NCI-H2227 (cell line): ENCODE data around the gene ERFL.
"Not testable (repeated sequence)": the region's sequence is repeated elsewhere in the genome, so short reads cannot be mapped to it uniquely, and the experiment has no call there.

ENCODE experiments used
- DNase-seq: peaks from one replicate; lab custom pipeline; 2025; ENCODE audit not compliant: unreplicated experiment; lab: John Stamatoyannopoulos, UW

The ERFL gene

DNA sequence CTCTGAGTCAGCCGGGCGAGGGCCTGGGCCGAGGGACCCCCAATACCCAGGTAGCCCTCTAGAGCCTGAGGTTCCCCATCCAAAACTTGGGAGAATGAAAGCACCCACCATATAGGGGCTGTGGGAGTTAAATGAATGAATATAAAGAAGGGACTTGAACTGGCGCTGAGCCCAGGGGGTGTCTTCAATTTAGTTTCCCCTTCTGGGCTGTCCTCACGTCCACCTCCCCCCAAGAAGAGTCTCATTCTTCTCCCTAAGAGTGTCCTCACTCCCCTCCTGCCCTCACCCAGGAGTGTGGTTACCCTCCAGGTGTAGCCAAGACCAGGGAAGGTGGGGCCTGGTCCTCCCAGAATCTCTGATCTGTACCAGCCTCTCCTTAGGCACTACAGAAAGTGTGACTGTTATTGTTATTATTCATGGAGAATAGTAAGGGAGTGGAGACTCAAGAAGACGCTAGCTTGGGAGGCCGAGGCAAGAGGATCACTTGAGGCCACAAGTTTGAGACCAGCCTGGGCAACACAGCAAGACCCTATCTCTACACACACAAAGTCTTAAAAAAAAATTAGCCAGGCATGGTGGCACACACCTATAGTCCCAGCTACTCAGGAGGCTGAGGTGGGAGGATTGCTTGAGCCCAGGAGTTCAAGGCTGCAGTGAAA is 48.5 kb downstream of the ERFL start:
- no peak for DNase-seq

DNA sequence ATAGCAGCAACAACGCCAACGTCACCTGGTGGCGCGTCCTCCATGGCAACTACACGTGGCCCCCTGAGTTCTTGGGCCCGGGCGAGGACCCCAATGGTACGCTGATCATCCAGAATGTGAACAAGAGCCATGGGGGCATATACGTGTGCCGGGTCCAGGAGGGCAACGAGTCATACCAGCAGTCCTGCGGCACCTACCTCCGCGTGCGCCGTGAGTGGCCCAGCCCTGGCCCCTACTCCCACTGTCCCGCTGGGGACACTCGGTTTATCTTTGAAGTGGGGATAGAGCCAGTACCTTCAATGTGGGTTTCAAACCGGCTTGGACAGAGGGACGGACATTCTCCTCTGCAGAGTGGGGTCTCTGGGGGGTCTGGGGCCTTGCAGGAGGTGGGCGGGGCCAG is 49.2 kb downstream of the ERFL start:
- no peak for DNase-seq

- DNase-seq: no peak
Measured at GRCh38 chr19:41877916-41878905, 50.0 kb downstream of the ERFL start.

DNA sequence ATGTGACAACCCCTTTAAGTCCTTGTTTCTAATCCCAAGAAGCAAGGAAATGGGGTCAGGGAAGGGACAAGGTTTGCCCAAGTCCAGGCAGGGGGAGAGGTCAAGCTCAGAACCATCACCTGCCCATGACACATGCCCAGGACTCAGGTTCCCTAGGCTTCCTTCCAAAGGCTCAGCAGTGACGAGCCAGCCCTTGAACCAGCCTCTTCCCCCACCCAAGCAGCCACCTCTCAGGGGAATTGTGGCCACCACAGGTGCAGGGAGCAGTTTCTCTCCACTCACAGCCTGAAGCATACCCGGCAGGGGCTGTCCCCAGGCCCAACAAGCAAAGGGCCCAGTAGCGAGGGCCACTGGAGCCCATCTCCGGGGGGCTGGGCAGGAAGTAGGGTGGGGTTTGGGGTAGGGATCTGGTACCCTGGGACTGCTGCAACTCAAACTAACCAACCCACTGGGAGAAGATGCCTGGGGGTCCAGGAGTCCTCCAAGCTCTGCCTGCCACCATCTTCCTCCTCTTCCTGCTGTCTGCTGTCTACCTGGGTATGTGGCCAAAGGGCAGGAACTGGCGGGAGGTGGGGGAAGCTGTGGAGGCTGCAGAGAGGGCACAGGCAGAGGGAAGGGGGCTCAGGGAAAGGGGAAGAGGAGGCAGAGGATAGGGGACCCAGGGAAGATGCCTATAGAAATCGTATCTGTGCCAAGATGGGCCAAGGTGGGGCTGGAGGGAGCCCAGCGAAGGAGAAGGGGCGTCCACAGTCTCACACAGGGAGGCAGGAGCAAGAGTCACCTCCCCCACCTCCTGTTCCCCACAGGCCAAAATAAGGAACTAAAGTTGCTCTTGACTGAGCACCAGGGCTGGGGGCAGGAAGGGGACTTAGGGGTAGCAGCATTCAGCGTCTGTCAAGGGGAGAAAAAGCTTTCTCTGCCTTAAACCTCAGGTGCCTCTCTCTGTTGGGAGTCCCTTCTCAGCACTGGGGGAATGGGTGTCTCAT is 51.1 kb downstream of the ERFL start, which contains the start of gene CD79A:
Gene CD79A, plus strand, starts transcription at position 433 of the 986 bp plus-strand sequence. Its CDS starts 26 bp downstream, at position 459.
- DNase-seq: no peak

- not testable (repeated sequence) for DNase-seq
Measured at GRCh38 chr19:41875973-41876372, 52.3 kb downstream of the ERFL start.

DNA sequence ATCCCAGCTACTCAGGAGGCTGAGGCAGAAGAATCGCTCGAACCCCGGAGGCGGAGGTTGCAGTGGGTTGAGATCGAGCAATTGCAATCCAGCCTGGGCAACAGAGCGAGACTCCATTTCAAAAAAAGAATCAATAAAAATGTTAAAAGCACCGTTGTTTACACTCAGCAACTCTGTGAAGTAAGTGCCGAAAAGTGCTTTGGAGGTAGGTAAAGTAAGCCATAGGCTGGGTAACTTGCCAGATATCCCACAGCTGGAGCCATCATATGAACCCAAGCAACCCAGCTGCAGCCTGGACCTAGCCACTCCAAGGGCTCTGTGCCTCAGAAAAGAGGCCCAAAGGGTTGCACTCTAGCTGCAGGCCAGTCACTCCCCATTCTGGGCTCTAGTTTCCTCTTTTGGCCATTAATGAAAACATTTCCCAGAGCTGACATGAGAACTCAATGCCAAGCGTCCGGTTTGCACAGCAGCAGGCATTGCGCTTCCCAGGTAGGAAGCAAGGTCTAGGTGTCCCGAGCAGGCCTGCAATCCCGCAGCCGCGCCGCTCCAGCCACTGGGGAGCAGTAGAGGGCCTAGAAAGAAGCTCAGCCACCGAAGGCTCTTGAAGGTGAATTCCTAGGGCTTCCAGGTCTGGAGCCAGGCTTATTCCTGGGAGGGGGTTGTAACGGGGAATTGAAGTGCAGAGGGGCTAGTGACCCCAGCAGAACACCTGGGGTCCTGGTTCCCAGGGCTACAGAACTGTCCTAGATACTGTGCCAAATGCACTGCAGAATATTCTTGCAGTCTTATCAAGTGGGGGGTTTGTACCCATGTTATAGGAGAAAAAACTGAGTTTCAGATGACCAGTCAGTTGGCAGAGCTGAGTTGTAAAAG is 55.2 kb downstream of the ERFL start:
- peak; percentile 91 for DNase-seq

DNA sequence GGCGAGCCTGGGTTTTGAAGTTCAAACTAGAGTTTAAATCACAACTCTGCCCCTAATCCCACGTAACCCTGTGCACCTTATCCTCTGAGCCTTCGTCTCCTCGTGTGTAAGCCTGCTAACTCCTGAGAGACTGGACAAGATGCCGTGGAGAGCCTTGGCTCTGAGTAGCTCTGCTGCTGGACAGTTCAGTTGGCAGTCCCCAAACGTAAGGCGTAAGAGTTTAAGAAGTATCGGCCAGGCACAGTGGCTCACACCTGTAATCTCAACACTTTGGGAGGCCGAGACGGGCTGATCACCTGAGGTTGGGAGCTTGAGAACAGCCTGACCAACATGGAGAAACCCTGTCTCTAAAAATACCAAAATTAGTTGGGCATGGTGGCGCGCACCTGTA is 55.9 kb downstream of the ERFL start:
- DNase-seq: no peak

- no peak for DNase-seq
Measured at GRCh38 chr19:41871573-41872383, 56.5 kb downstream of the ERFL start.

DNA sequence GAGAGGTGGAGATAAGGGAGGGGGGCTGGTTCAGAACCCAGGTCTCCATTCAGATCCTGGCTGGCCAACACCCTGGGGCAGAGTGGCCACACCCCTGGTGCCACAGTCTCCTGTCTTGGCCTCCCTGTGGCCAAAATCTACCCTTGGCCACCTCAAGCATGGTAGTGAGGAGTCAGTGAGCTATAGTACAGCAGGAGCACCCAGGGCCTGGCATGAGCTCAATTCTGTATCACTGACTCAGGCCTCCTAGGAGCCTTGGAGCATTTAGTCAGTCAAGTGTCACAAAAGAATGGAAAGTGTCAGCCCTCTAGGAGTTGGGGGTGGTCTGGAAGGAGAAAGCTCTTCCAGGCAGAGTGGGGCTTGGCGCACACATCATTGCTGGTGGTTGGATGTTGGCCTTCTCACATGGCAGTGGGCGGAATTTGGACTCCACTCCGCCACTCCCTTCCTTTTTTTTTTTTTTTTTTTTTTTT is 57.8 kb downstream of the ERFL start:
- peak; percentile 45 for DNase-seq

DNA sequence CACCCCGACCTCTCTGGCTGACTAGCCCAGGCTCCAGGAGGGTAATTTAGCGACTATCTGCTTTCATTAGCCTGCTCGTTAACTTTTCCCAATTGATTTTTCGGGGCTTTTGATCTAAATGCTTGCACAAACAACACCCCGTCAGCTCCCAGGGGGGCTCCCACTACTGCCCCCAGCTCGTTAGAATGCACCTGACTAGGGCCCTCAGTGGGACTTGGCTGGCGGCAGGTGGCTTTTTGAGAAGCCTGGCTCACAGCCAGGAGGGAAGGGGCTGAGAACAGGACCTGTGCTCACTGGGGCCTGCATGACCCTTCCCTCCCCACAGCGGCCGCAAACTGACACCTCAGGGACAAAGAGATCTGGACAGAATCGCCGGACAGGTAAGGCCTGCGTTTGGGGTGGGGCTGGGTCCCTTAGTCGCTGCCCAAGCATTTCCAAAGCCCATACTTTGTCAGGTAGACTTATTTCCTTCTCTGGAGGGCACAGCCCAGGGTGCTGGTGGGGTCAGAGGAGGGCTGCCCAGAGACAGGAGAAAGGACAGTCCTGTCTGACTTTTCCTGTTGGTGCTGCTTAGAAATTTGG is 58.8 kb downstream of the ERFL start:
- DNase-seq: peak; percentile 55

- DNase-seq: no peak
Measured at GRCh38 chr19:41868989-41869300, 59.3 kb downstream of the ERFL start.

DNA sequence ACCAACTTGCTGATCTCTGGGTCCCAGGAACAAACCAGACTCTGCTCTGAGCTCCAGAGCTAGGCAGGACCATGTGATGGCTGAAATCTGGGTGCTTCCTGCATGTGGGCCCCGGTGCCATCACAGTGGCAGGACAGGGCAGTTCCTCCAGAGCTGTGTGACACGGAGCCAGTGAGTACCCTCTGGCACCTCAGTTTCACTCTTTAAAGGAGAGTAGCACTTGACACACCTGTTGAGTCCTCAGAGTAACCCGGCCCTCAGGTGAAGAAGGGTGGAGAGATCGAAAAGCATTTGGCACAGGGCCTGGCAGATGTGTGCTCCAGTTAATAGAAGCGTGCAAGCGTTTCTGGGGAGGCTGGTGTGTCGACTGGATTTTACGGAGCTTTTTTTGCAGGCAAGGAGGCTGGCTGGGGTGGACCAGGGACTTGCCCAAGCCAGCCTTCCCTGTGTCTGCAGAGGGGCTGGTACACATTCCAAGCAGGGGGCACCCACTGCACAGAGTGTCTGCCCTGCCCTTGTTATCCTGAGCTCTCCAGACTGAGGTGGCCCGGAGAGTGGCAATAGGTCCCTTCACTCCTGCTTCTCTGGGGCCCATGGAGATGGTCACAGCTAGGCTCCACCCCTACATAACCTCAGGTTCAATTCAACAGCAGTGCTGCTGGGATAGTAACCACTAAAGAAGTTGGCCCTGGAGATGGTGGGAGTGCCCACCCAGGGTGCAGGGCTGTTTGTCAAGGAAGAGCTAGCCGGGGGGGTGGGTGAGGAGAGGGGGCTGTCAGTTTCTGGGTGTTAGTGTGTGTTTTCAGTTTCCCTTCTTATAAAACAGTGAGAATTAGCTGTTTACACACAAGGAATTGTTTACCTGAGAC is 59.9 kb downstream of the ERFL start:
- no peak for DNase-seq

GRCh38 chr19:41866284-41866683 is 62.0 kb downstream of the ERFL start:
- no peak for DNase-seq

GRCh38 chr19:41864374-41864773 is 63.9 kb downstream of the ERFL start:
- no peak for DNase-seq

DNA sequence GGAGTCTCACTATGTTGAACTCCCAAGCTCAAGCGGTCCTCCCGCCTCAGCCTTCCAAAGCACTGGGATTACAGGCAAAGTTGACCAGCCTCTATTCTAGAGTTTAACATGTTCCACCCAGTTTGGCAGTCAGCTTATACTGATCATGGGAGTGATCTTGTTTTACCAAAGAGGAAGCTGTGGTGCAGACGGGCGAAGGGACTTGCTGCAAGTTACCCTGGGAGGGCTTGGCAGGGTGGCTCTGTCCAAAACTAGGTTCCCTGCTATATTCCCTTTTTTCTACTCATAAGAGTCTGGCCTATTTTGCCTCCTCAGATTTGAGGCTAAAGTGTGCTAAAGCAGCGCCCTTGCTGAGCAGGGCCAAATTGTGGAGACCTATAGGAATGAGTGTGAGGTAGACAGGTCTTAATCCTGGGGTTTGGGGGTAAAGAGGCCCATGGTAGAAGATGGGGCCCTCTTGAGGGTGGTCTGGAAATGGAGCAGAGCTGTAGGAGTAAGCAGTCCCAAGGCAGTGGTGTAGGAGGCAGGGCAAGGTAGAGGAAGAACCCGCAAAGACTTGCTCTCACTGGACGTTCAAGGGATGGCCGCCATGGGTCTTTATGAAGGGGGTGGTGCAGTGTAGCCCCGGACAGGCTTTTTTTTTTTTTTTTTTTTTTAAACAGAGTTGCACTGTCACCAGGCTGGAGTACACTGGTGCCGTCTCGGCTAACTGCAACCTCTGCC is 64.9 kb downstream of the ERFL start:
- no peak for DNase-seq

- DNase-seq: no peak
Measured at GRCh38 chr19:41862445-41862986, 65.7 kb downstream of the ERFL start.

DNA sequence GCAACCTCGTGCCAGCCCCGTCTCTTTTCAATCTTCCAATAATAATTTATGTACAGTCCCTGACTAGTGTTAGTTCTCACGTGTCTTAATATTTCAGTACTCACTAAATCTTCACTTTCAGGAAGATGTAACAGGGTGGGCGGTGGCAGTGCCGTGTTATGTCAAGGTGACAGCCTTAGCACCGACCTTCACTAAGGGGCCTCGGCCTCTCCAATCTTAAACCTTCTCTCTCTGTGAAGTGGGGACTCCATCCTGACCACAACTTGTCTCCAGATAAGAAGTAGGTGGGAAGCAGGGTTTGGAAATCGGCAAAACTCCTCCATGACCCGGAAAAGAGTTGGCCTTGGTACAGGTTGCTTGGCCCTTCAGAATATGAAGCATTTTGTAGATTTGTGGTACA is 66.4 kb downstream of the ERFL start:
- DNase-seq: no peak
